ENCODE data around the gene PLCXD1. TPM values are rescaled to one million over a fixed set of nuclear protein-coding genes. Genes with fewer than 3 reads are reported as not detected.
"Not testable (repeated sequence)": the region's sequence is repeated elsewhere in the genome, so short reads cannot be mapped to it uniquely, and the experiment has no call there.

PLCXD1 gene
- total RNA-seq, result 46.7 and 47.3 TPM in 2 replicates

GRCh38 chrX:281166-281999 lies at the start of gene PLCXD1:
Gene PLCXD1 (plus strand): TSS chrX:281381. CDS start chrX:284188, 2,807 bp downstream.
- intact Hi-C loops (cut with micrococcal nuclease), result no loop called here

- intact Hi-C loops (cut with micrococcal nuclease), result not testable (repeated sequence)
Measured at GRCh38 chrX:231637-232277, 49.4 kb upstream of the PLCXD1 start.

- intact Hi-C loops (cut with micrococcal nuclease), result not testable (repeated sequence)
Measured at GRCh38 chrX:232278-232655, 48.9 kb upstream of the PLCXD1 start.

GRCh38 chrX:236201-236600 lies 45.0 kb upstream of the PLCXD1 start:
- intact Hi-C loops (cut with micrococcal nuclease), result not testable (repeated sequence)

- intact Hi-C loops (cut with micrococcal nuclease), result no loop called here
Measured at GRCh38 chrX:250965-251364, 30.2 kb upstream of the PLCXD1 start.

- intact Hi-C loops (cut with micrococcal nuclease), result not testable (repeated sequence)
Measured at GRCh38 chrX:251396-252243, 29.6 kb upstream of the PLCXD1 start.

- intact Hi-C loops (cut with micrococcal nuclease), result no loop called here
Measured at GRCh38 chrX:252244-252956, 28.8 kb upstream of the PLCXD1 start.

GRCh38 chrX:252957-253291 lies 28.3 kb upstream of the PLCXD1 start:
- intact Hi-C loops (cut with micrococcal nuclease), result no loop called here

GRCh38 chrX:253451-254297 lies 27.5 kb upstream of the PLCXD1 start:
- intact Hi-C loops (cut with micrococcal nuclease), result no loop called here

- intact Hi-C loops (cut with micrococcal nuclease), result no loop called here
Measured at GRCh38 chrX:254630-255215, 26.5 kb upstream of the PLCXD1 start.

GRCh38 chrX:255923-256331 lies 25.3 kb upstream of the PLCXD1 start:
- intact Hi-C loops (cut with micrococcal nuclease), result no loop called here

GRCh38 chrX:257054-257453 lies 24.1 kb upstream of the PLCXD1 start:
- intact Hi-C loops (cut with micrococcal nuclease), result not testable (repeated sequence)

- intact Hi-C loops (cut with micrococcal nuclease), result no loop called here
Measured at GRCh38 chrX:257681-258289, 23.4 kb upstream of the PLCXD1 start.

- intact Hi-C loops (cut with micrococcal nuclease), result no loop called here
Measured at GRCh38 chrX:258291-259040, 22.7 kb upstream of the PLCXD1 start.

- intact Hi-C loops (cut with micrococcal nuclease), result no loop called here
Measured at GRCh38 chrX:259692-260355, 21.4 kb upstream of the PLCXD1 start.

- intact Hi-C loops (cut with micrococcal nuclease), result no loop called here
Measured at GRCh38 chrX:261167-261918, 19.8 kb upstream of the PLCXD1 start.

- intact Hi-C loops (cut with micrococcal nuclease), result no loop called here
Measured at GRCh38 chrX:261919-262352, 19.2 kb upstream of the PLCXD1 start.

All from T-helper 1 cell treated with Interleukin-12 subunit alpha and Interleukin-12 subunit beta and Interleukin-4 antibody, amounts not matched to agents 30 ng/mL and 1 ng/mL, for 36 hours (primary cell).